Measurements from ENCODE around the gene PNPLA1. TPM values are rescaled to one million over a fixed set of nuclear protein-coding genes. Genes with fewer than 3 reads are reported as not detected.

The PNPLA1 gene
- total and polyA plus RNA-seq, 8 donors: 0.38 to 2.2 (median 0.60) TPM; not detected in 4

DNA sequence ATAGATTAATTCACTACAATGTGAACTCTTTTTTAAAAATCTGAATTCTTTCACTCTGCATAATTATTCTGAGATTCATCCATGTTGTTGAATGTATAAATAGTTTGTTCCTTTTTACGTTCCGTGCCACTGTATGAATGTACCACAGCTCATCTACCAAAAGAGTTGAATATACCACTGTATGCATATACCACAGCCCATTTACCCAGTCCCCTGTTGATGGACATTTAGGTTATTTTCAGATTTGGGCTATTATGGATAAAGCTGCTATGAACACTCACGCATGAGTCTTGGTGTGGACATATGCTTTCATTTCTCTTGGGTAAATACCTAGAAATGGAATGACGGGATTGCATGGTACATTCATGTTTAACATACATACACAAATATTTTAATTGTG is 28.2 kb downstream of the PNPLA1 start:
- Histone ChIP-seq H3K4me3 (no peak overlapping the region), H3K4me1 (peaks cover 0 to 20% (median 12%) of the 10 kb centered on the region in 4 donors), H3K27ac (no peak overlapping the region), H3K27me3 (peaks cover 0 to 9% (median 0%) of the 10 kb centered on the region in 3 donors), H3K9me3 (no peaks in the 10 kb centered on the region), H3K36me3 (no peaks in the 10 kb centered on the region)
- DNase-seq: no peak
- intact Hi-C loops (cut with DNase I; ENCODE audit: low total_unique reads): no loop called here
- WGBS, 5 donors: 76 to 84% (median 77%) methylated on average over 4 of the region's 4 CpGs
- TF ChIP-seq EP300 (IDR thresholded peaks at IDR 0.05) (no peak), POLR2A (IDR thresholded peaks at IDR 0.05) (no peak), POLR2AphosphoS5 (IDR thresholded peaks at IDR 0.05) (no peak)
- TF ChIP-seq, protein P1, sequence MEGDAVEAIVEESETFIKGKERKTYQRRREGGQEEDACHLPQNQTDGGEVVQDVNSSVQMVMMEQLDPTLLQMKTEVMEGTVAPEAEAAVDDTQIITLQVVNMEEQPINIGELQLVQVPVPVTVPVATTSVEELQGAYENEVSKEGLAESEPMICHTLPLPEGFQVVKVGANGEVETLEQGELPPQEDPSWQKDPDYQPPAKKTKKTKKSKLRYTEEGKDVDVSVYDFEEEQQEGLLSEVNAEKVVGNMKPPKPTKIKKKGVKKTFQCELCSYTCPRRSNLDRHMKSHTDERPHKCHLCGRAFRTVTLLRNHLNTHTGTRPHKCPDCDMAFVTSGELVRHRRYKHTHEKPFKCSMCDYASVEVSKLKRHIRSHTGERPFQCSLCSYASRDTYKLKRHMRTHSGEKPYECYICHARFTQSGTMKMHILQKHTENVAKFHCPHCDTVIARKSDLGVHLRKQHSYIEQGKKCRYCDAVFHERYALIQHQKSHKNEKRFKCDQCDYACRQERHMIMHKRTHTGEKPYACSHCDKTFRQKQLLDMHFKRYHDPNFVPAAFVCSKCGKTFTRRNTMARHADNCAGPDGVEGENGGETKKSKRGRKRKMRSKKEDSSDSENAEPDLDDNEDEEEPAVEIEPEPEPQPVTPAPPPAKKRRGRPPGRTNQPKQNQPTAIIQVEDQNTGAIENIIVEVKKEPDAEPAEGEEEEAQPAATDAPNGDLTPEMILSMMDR (IDR thresholded peaks at IDR 0.05): no peak

DNA sequence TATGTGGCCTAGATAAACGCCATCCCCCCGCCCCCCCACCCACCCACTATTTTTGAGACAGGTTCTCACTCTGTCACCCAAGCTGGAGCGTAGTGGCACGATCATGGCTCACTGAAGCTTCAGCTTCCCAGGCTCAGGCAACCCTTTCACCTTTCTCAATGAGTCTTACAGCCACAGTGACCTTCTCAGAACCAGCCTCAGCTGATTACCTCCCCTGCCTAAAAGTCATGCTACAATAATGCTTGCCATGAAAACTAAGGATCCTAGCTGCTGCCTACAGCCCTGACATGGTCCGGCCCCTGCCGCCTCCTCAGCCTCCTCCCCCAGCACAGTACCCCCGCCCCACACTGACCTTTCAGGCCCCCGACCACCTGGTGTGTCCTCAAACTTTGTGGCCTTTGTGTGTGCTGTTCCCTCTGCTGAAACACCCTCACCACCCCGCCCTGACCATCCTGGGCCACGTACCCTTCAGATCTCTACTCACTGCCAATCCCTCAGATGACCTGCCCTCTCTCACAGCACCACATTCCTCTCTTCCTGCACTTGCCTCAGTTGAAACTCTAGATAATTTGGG is 31.3 kb downstream of the PNPLA1 start:
- intact Hi-C loops (cut with DNase I; ENCODE audit: low total_unique reads): loop anchor here (5.0 kb wide), 1 partner anchor 61 kb away; no protein-coding TSS in a partner anchor
- WGBS, 5 donors: 63 to 78% (median 74%) methylated on average over 10 of the region's 10 CpGs
- no peak for TF ChIP-seq EP300 (IDR thresholded peaks at IDR 0.05)
- no peak for TF ChIP-seq POLR2A (IDR thresholded peaks at IDR 0.05)
- TF ChIP-seq POLR2AphosphoS5 (IDR thresholded peaks at IDR 0.05): no peak
- TF ChIP-seq, protein P1 (IDR thresholded peaks at IDR 0.05): no peak

DNA sequence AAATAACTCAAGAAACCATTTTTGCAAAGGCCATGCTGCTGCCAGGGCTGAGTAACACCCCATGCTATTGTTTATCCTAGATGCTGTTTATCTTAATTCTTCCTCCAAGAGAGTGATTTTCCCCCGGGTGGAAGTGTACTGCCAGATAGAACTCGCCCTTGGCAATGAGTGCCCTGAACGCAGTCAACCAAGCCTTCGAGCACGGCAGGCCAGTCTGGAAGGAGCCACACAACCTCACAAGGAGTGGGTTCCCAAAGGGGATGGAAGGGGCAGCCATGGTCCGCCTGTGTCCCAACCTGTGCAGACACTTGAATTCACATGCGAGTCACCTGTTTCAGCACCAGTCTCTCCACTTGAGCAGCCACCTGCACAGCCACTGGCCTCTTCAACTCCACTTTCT is 31.9 kb downstream of the PNPLA1 start:
- no peak for DNase-seq
- Histone ChIP-seq H3K27ac (peak overlapping the region in 1 of 5 donors; percentile 22), H3K36me3 (no peaks in the 10 kb centered on the region), H3K27me3 (peaks cover 0 to 9% (median 0%) of the 10 kb centered on the region in 3 donors), H3K4me1 (peaks cover 0 to 20% (median 12%) of the 10 kb centered on the region in 4 donors), H3K9me3 (no peaks in the 10 kb centered on the region), H3K4me3 (no peak overlapping the region)
- intact Hi-C loops (cut with DNase I; ENCODE audit: low total_unique reads): loop anchor here (5.0 kb wide), 1 partner anchor 61 kb away; no protein-coding TSS in a partner anchor
- 31 to 53% (median 38%) methylated on average over 7 of the region's 7 CpGs for WGBS, 5 donors
- TF ChIP-seq, protein P1 (IDR thresholded peaks at IDR 0.05): no peak
- TF ChIP-seq POLR2A (IDR thresholded peaks at IDR 0.05) (no peak), EP300 (IDR thresholded peaks at IDR 0.05) (no peak), POLR2AphosphoS5 (IDR thresholded peaks at IDR 0.05) (no peak)

More for the DNA sequence above, 31.3 kb downstream of the PNPLA1 start:
- peak overlapping the region in 1 of 5 donors; percentile 17 for H3K27ac ChIP-seq
- no peak for DNase-seq
- H3K27me3 ChIP-seq: peaks cover 0 to 9% (median 0%) of the 10 kb centered on the region in 3 donors
- no peak overlapping the region for H3K4me3 ChIP-seq
- H3K4me1 ChIP-seq: peaks cover 0 to 20% (median 12%) of the 10 kb centered on the region in 4 donors
- no peaks in the 10 kb centered on the region for H3K36me3 ChIP-seq
- H3K9me3 ChIP-seq: no peaks in the 10 kb centered on the region

DNA sequence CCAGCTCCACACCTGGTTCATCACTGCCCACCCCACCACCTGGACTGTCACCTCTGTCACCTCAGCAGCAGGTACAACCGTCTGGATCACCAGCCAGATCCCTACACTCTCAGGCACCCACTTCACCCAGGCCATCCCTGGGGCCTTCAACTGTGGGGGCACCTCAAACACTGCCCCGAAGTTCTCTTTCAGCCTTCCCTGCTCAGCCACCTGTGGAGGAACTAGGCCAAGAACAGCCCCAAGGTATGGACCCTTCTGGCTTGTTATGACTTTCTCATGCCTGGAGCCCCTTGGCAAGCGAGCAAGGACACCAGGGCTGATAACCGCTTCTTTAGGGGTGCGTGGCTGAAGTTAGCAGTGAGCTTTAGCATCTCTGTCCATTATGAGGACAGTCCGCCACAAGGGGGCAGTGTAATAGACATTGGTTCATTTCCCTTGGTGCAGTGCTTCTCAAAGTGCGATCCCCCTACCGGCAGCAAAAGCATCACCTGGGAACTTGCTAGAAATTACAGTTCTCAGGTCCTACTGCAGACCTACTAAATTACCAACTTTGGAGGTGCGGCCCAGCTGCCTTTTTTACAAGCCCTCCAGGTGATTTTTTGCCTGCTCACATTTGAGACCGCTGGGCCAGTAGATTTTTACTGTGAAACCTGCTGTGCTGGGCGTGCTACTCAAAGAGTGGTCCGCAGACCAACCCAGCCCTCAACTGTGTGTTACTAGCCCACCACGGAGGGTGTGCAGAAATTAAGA is 32.5 kb downstream of the PNPLA1 start:
- DNase-seq: peak; percentile 94 to 96
- H3K36me3 ChIP-seq: no peaks in the 10 kb centered on the region
- peaks cover 0 to 9% (median 0%) of the 10 kb centered on the region in 3 donors for H3K27me3 ChIP-seq
- H3K4me3 ChIP-seq: no peak overlapping the region
- intact Hi-C loops (cut with DNase I; ENCODE audit: low total_unique reads): loop anchor here (5.0 kb wide), 1 partner anchor 60 kb away; no protein-coding TSS in a partner anchor
- H3K9me3 ChIP-seq: no peaks in the 10 kb centered on the region
- TF ChIP-seq EP300 (IDR thresholded peaks at IDR 0.05) (no peak), POLR2A (IDR thresholded peaks at IDR 0.05) (no peak), POLR2AphosphoS5 (IDR thresholded peaks at IDR 0.05) (peak in 1 of 3 donors; percentile 65)
- TF ChIP-seq, protein P1 (IDR thresholded peaks at IDR 0.05): peak in 5 of 7 experiments; percentile 75 to 95 (median 89)
- peaks cover 0 to 20% (median 12%) of the 10 kb centered on the region in 4 donors for H3K4me1 ChIP-seq
- WGBS, 5 donors: 26 to 34% (median 31%) methylated on average over 10 to 13 of the region's 13 CpGs
- peak overlapping the region in 1 of 5 donors; percentile 22 for H3K27ac ChIP-seq

Data from stomach (tissue), 9 donors.